Muscle of back (tissue), 11 donors: ENCODE measurements around the gene NFIB. TPM values are rescaled to one million over a fixed set of nuclear protein-coding genes. Genes with fewer than 3 reads are reported as not detected.

Source experiments
- DNase-seq, 3 donors: peaks; one replicate each; pipeline versions ENCODE4 v3.0.0 to v3.0.0-alpha.2; 2013
- polyA plus RNA-seq, 10 donors: library from polyadenylated mRNA; unstranded; fragments of 120-200 nt; gene quantifications; one replicate each; pipeline ENCODE4 v1.2.1, GENCODE V29; 2013; ENCODE audit not compliant: insufficient read length in 10 of 10

NFIB gene
- polyA plus RNA-seq, 10 donors = 78.5 to 107 (median 97.9) TPM

DNA sequence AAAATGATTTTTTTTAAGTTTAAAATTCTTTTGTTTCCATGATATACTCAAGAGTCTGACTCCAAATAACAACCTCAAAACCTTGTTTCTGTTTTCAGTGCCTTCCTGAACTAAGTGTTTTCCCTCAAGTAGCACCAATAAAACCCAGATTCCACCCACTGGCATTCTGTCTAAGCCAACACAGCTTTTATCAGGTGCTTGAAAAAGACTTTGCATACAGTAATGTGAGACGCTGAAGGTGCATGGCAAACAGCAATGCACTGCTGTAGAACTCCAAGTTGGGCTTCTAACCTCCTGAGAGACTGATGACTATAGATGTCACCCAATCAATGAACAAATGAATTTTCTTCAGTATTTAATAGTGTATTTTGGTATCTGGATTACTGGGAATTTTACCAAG lies 95.7 kb downstream of the NFIB start:
- no peak for DNase-seq

DNA sequence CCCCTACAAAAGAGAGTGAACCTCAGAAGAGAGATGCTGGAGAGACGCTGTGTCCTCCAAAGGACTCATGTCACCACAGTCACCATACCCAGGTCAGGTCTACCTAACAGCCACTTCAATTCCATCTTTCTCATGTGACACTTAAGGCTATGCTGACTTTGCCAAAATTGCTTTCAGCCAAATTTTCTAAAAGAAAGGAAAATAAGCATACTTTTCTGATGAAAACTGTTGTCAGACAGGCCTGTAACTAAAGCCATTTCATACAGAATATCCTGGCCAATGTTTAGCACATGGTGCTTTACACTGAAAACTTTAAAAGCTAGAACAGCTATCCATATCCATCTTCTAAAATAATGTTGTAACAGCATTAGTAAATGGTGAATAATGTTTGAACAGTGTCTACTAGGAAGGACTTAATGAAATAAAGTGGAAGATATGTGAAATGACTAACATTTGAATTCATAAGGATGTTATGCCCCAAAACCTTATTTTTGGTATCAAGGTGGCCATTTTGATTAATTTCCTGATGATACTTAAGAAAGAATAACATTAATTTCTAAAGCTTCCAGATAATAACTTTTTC lies 97.2 kb downstream of the NFIB start:
- no peak for DNase-seq

DNA sequence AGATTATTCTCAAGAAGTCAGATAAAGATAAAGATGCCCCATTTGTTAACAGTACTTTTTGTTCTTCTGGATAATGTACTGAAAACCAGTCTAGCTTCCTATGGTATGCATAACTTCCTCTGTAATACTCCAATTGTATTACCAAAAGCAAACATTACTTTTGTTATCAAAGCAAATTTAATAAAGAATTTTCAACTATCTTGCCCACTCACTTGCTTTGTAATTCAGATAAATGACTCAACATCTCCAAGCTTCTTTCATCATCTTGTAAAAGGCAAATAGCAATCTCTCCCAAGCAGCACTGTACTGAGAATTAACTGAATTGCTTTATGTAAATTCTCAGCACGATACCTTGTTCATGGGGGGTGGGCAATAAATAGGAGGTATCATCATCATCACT lies 98.3 kb downstream of the NFIB start:
- DNase-seq = no peak

DNA sequence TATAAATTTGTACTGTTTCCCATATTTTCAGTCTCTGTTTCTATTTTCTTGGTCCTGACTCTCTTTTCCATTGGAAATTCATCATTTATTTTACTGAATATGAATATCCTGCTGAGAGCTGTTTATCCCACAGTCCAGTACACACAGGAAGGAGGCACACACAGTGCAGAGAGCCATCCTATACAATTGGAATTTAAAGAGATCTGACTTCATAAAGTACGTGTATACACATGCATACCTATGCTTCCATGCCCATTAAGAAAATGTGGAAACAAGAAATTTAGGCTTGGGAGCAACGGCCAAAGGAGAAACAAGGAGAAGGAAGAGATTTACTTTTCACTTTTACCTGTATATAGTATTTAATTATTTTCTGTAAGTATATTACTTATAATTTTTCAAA lies 99.2 kb downstream of the NFIB start:
- no peak for DNase-seq

DNA sequence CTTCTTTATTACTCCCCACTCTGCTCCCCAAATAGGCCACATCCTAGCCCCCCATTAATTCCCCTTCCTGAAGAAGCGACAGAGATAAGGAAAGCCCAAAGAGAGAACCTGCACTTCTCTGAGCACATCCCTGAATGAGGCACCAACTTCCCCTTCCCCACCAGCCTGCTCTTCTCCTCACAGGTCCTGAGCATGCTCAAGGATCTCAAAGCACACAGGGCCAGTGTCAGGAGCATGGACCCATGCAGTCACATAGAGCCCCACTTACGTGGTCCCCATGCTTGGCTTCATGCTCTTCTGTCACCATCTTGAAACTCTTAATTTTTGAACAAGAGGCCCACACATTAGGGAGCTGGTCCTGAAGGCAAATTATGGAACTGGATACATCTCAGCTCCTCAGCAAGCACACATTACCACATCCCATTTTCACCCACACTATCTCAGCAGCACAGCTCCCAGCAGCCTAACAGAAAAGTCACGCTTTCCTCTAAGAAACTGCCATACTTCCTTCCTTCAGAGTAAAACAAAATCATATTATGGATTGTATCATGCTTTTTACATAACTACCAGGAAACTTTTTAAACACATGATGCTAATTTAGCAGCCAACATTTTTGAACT lies 99.8 kb downstream of the NFIB start:
- DNase-seq = no peak

DNA sequence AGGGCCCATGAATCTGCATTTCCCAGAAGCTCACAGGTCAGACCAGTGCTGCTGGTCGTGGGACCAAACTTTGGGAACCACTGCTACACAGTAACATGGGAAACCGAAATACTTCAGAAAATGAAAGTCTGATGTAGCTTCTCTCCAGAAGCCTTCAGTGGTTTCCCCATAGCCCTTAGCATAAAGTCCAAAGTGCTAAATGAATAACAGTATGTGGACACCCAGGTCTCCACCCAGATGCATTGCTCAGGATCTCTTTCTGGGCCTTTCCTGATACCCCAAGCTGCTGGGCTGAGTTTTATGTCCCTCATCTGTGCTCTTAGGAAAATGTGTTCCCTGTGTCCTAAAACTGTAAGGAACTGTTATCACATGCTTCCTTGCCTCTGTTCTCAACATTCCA lies 100.4 kb downstream of the NFIB start:
- DNase-seq = no peak

DNA sequence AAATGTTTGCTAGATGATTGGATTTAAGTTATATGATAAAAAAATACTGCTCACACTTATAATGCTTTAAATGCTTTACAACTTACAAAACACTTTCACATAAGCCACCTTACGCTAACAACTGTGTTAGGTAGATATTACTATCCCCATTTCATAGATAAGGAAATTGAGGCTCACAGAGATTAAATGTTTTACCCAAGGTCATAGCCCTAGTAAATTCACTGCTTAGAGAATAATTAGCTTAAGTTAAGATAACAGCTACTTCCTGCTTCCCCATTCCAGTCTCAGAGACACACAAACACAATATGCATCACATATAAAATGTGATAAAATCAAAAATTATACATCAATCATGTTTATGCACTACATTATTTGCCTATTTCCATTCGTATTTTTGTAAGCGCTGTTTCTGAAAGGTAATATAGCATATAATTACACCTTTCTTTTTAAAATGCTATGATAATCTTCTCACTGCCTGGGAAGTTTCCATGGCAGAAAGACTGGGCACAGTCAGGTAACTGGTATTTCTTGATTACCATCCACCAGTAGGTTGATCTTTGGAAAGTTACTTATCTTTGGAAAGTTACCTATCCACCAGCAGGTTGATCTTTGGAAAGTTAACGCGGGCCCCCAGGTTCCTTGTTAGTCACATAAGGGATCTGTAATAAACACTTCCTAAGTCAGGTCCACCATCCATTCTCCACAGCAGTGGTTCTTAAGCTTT lies 101.1 kb downstream of the NFIB start:
- no peak for DNase-seq

DNA sequence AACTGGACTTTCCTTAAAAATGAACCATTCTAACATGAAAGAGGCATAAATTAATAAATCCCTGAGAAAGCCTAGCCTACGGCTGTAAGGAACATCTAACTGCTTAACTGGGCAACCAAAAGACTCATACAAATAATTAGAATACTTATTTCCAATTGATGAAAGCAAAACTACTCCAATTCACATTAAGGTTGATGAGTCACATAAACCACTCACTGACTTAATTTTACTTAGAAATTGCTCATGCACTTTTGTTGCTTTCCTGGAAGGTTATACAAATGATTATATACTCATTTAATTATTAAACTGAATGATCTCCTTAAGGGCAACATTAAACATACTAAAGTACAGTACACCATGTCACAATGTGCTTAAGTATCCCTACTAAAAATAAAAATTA lies 101.9 kb downstream of the NFIB start:
- no peak for DNase-seq

DNA sequence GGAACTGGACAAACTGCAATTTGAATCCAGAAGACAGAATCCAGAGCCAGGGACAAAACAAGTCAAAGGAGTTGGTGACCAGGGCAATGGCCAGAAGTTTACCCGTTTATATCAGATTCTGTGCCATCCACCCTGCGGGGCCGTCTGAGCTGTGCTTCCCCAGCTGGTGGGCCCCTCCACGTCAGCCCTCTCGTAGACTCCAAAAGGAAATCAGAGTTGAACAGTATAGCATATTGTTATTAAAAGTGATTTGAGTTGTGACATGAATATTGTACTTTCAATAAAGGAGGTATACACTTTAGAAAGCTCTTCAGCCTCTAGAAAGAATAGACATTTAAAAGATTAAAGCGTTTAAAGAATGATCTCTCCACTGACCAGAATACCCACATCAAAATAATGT lies 102.4 kb downstream of the NFIB start:
- no peak for DNase-seq

DNA sequence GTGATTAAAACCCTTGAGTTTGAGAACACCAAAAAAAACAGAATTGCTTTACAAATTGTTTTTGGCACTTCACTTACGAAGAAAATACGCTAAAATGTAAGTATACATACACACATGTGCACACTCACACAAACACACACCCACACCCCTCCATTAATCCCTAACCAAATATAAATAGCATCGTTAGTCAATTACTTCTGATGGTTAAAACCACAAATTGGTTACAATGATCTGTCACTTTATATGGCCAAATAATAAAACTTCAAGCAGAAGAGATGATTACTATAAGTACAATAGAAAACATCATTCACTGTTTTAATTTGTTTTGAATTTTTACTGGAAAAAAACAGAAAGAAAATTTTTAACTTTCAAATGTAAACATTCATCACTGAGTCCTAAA lies 103.5 kb downstream of the NFIB start:
- DNase-seq = no peak

DNA sequence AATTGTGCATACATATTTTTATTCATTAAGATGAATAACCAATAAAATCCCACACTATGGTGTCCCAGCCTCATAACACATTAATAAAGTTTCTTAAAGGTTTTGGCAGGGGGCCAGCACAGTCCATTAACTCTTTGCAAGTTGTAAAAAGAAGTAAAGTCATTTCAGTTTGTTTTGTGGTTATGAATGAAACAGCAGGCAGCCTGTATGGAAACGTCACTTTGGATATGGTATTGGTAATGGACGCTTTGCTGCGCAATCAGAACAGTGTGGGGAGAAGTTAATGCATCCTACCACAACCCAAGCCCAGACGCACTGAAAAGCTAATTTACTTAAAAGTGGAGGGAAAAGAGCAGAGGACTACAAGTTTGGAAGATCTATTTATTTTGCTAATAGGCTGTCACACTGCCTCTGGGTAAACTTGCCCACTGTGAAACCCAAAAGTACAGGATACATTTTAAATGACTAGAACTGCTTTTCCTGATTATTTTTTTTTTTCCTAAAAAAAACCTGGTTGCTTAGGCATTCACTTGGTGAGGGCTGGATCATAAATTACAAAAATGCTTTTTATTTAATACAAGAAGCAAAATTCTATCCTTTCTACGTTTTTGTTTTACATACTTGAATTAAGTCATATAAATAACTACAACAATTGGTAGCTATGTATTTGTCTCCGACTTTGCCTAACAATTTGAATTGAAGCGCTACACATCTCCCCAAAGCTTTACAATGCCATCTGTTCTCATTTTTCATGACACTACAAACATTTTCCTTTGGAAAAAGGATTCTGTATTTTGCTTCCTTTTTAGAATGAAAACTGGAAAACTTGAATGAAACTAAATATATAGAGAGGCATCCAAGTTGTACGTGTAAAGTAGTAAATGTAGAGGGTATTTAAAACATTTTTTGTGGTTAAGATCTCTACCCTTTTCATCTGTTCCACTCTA lies 104.3 kb downstream of the NFIB start:
- DNase-seq = no peak

DNA sequence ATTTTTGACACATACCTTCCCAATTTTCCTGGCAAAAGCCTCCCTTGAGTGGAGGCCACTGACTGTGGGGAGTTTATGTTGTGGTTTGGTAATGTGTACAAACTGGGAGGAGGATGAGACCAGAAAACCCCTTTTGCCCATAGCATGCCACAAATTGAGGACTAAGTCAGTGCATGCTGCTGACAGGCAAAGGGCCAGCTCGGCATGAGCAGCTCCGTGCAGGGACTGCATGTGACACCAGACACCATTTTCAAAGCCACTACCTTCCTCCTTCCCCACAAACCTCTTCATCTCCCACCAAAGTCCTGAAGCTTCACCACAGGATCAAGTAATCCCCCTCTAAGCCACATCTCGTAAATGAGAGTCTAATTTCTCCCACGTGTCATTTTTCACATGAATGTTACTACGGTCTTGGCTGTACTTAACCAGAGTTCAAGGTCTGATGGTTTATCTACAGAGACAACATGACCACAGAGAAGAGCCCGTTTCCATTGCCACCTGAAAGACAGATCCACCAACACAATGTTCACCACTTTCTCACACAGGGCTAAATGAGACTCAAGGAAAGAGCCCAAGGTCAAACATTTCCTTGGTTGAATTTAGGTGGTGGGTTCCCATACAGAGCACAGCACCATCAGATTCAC lies 106.5 kb downstream of the NFIB start:
- no peak for DNase-seq

DNA sequence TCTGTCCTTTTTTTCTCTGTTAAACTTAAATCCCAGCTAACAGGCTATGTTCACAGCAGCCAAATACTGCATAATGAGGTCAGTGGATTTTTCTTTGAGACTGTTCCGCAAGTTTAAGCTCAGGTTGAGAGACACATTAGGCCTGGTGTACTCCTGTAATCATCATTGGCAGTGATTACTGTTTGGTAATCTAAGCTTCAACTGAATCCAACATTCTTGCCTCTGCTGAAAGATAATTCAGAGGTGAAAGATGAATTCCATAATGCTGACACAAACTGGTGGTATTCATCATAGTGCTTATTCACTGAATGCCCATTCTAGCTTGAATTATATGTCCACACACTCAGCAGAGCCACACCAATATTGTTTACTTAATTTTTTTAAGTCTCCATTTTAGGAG lies 108.5 kb downstream of the NFIB start:
- DNase-seq = peak in 1 of 3 donors; percentile 59

DNA sequence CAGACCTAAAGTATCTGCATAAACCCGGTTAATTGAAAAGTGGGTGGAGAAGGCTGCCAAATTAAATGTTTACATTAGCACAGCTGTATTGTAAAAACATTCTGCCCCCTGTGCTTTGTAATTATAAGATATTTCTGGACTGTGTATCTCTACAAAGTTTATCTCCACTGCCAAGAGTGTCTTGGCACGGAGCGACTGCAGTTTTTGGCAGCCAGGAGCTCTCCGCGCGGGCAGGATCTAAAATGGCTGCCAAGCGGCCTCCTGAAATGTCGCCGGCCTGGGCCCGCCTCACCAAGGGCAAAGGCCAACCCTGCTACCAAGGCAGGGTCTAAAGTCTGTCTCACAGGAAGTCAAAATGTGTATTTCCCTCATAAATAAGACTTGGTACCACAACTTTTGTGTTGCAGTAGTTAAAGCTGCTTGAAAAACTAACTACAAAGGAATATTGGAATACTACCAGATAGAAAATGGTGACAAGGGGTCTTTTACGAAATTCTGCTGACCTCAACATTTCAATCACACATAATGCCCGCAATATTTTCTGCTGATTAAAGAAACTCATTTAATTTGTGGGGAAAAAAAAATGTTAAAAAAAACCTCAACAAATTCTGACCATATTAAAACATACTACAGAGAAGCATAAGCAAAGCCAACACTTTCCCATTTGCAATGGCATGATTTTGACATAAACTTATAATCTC lies 110.4 kb downstream of the NFIB start:
- peak in 2 of 3 donors; percentile 68 to 82 for DNase-seq

DNA sequence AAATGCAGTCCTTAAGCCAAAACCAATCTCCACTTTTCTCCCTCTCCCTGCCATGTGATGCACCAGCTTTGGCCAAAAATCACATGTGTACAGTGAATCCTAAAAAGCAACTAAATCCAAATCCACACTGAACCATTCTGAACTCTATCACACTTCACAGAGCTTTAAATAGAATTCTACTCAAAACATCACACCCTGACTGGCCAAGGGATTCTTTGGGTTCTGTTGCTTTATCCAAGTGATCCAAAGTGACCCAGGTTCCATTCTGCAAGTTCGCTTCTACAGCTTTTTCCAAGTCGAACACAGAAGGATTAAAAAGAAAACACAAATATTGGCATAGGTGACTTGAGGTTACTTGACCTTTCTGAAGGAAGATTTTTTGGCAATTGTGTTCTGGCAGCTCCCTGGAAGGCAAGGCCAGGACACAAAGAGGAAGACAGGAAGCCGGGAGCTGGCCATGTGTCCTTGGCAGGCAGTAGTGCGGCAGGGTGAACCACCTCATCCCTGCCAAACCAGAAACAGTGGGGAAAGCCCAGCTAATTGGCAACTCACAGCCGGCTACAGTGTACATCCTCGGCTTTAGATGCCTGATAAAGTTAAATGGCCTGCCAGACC lies 115.0 kb downstream of the NFIB start:
- DNase-seq = peak in 2 of 3 donors; percentile 66 to 83

DNA sequence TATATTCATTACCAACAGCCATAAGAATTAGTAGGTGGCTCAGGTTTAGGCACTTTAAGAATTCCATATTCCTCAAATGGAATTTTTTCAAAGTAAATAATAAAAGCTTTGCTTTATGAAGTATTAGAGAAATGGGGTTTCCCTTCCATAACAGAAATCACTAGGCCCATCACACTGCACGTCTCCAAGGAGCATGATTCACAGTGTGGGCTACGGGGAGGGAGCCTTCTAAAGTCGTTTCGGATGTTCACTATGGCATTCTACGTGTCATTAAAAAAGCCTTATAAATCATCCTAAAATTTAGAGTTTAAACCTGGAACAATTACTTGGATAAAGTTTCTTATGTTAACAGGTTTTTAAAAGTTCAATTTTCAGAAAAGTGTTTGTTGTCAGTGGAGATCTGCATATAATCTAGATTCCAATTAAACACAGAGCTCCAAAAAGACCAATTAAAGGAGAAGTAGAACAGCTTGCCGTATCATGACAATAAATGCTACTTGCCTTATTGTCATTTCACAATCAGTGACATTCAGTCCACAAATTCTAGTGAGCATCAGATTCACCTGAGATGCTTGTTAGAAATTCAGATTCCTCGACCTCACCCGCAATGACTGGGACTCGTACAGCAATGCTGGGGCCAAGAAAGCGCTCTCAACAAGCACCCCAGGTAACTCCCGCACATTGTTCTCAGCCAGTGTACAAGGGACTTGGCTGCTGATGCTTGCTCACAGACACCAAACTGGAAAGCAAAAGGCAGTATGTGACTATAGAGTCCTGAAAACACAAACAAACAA lies 115.7 kb downstream of the NFIB start:
- DNase-seq = peak in 1 of 3 donors; percentile 58

DNA sequence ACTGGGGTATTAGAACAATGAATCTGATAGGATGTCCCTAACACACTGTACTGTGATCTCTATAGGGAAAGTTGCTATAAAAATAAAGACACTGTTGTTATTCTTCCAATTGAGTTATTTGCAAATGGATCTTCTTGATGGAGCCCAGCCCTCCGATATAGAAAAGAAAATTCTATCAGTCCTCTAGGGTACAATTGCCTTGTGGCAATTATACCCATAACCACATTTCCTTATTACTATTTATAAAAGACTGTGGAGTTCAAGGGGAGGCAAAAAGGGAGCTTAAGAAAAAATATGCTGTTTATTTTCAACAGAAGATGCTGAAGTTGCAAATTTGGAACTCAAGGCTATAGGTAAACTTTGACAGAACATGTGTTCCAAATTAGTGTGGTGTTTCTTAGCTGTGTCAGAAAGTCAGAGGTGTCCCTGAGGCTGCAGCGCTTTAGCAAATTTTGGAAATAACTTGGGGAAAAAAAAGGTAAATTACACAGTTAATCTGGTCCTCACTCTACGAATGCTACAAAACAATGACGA lies 116.5 kb downstream of the NFIB start:
- DNase-seq = no peak

DNA sequence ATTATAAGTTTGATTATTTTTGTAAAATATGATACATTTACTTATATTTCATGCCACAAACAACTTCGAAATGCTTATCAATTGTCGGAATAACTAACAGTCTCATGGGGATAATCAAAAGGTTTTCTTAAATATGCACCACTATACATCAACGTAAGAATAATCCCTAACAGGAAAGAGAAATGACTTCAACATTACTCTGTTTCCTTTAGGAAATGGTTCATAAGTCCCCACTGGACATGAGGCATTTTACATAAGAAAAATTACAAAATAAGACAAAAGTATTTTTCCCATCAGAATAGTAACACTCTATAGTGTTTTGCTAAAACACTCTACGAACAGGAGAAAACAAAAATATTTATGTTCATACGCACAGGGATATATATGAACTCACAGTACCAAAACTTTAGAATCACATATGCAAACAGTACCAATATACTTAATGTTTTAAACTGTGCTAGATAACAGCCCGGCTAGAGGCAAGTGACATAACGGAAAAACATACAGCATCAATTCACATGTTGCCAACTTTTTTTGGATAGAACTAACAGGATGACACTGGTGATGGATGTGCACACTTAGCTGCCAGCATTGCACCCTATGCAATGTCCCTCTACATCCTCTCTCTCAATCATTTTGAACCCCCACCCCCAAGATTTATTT lies 120.5 kb downstream of the NFIB start:
- peak; percentile 54 to 87 (median 77) for DNase-seq

DNA sequence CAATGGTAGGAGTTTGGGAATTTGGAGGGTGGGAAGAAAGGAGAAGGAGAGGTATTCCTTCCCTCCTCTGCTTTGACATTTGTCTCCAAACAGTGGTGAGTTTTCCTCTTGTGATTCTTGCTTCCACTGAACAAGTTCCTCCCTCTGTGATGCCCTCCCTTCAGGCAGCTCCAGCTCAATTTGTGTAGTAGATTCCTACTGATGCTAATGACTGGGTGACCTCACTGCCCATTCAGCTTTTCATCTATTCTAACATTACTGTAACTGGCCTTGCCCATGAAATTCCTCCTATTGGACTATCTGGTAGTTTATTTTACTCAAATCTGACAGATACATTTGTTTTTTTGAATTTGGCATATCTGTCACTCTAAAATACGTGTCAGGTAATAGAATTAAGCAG lies 121.4 kb downstream of the NFIB start:
- DNase-seq = no peak
